Activated naive CD8-positive, alpha-beta T cell (primary cell): Measurements from ENCODE around the gene PAFAH1B2.
"Not testable (repeated sequence)": the region's sequence is repeated elsewhere in the genome, so short reads cannot be mapped to it uniquely, and the experiment has no call there.

Source experiments
- H3K27ac Mint-ChIP-seq: one replicate; pipeline ENCODE4 v1.8.0; 2021; ENCODE audit warnings: mixed read lengths
- H3K27me3 Mint-ChIP-seq: one replicate; pipeline ENCODE4 v1.8.0; 2021; ENCODE audit warnings: mixed read lengths
- H3K36me3 Mint-ChIP-seq: one replicate; pipeline ENCODE4 v1.8.0; 2021; ENCODE audit warnings: mixed read lengths
- H3K4me1 Mint-ChIP-seq: one replicate; pipeline ENCODE4 v1.8.0; 2021; ENCODE audit warnings: low read depth, mixed read lengths
- H3K4me3 Mint-ChIP-seq: one replicate; pipeline ENCODE4 v1.8.0; 2021; ENCODE audit warnings: mild to moderate bottlenecking, mixed read lengths
- H3K9me3 Mint-ChIP-seq: one replicate; pipeline ENCODE4 v1.8.0; 2021; ENCODE audit warnings: low read depth, mixed read lengths

The PAFAH1B2 gene

DNA sequence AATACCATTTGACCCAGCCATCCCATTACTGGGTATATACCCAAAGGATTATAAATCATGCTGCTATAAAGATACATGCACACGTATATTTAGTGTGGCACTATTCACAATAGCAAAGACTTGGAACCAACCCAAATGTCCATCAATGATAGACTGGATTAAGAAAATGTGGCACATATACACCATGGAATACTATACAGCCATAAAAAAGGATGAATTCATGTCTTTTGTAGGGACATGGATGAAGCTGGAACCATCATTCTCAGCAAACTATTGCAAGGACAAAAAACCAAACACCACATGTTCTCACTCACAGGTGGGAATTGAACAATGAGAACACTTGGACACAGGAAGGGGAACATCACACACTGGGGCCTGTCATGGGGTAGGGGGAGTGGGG is 31.1 kb upstream of the PAFAH1B2 start:
- H3K27ac Mint-ChIP-seq, H3K27me3 Mint-ChIP-seq, H3K4me1 Mint-ChIP-seq, H3K36me3 Mint-ChIP-seq, H3K9me3 Mint-ChIP-seq, H3K4me3 Mint-ChIP-seq: not testable (repeated sequence)

DNA sequence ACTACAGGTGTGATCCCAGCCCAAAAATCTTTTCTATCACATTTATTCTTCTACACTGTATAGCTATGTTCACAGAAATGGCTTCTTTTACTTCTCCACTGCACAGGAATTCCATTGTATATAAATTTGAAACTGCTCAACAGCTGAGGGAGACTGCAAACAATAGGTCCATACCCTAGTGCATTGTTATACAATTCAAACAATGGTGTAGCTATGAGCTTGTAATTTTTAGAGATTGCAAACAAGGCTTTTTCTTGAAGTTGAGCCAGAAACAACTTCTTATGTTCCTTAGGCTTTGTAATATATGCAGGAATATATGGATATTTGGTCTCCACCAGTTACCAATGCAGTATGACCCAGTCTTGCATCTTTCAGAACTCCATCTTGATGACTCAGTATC is 26.4 kb upstream of the PAFAH1B2 start:
- Mint-ChIP-seq H3K36me3 (no peaks in the 10 kb centered on the region), H3K4me1 (no peaks in the 10 kb centered on the region), H3K9me3 (no peaks in the 10 kb centered on the region), H3K4me3 (no peak overlapping the region), H3K27ac (no peak overlapping the region), H3K27me3 (peaks cover 2% of the 10 kb centered on the region)

DNA sequence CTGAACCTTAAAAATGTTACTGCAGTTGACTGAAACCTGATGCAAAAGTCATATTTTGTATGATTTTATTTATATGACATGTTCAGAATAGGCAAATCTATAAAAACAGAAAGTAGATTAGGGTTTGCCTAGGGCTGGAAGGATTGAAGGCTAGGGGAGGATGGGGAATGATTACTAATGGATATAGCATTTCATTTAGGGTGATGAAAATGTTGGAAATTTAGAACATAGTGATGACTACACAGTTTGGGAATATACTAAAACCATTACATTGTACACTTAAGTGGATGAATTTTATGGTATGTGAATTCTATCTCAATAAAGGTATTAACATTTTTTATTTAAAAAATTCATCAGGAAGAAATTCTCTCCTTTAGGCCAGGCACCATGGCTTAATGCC is 22.9 kb upstream of the PAFAH1B2 start:
- H3K9me3 Mint-ChIP-seq: no peaks in the 10 kb centered on the region

DNA sequence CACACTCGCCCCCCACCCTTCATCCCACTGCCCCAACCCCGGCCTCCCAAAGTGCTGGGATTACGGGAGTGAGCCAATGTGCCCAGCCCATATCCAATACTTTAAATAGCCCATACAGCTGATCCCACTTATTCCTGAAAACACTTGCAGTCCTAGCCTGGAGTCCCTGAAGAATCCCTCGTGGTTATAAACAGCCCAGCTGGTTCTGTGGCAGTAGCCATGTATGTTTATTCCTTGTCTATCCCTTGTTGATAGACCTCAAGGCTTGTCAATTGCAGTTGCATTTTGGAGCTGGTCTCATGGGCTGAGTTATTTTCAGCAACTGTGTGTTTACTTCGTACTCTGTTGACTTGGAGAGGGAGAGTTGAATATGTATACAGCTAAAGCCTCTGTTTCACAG is 21.5 kb upstream of the PAFAH1B2 start:
- no peaks in the 10 kb centered on the region for H3K4me1 Mint-ChIP-seq
- H3K9me3 Mint-ChIP-seq: no peaks in the 10 kb centered on the region
- peaks cover 3% of the 10 kb centered on the region for H3K27me3 Mint-ChIP-seq
- H3K36me3 Mint-ChIP-seq: no peaks in the 10 kb centered on the region
- no peak overlapping the region for H3K27ac Mint-ChIP-seq
- no peak overlapping the region for H3K4me3 Mint-ChIP-seq

More for the DNA sequence above, 22.9 kb upstream of the PAFAH1B2 start:
- no peaks in the 10 kb centered on the region for H3K4me1 Mint-ChIP-seq
- no peaks in the 10 kb centered on the region for H3K36me3 Mint-ChIP-seq
- no peak overlapping the region for H3K27ac Mint-ChIP-seq
- H3K27me3 Mint-ChIP-seq: peaks cover 2% of the 10 kb centered on the region
- no peak overlapping the region for H3K4me3 Mint-ChIP-seq

DNA sequence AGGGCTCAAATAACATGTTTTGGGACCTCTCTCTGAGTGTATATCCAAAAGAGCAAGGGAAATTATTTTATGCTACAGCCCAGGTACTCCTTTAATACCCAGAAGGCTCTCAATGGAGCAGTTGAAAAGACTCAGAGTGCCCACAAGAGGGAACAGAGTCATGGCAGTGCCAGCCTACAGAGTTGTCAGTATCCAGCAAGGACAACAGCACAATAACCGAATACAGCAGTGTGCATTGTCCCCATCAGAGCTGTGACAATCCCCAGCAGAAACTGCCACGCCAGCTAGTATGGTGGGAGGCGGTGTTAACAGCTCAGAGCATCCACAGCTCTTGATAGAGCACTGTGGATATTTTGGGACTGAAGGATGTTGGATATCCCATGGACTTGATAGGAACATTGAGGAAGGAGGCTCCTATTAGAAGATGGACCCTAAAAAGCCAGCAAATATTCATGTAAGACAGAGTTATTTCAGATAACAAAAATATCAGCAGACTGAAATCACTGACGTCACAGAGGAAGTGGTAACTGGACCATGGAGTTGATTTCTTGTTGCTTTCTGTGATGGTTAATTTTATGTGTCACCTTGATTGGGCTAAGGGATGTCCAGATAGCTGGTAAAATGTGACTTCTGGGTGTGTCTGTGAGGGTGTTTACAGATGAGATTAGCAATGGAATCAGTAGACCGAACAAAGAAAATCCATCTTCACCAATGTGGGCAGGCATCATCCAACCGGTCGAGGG is 17.7 kb upstream of the PAFAH1B2 start:
- H3K4me3 Mint-ChIP-seq: no peak overlapping the region
- peaks cover 3% of the 10 kb centered on the region for H3K27me3 Mint-ChIP-seq
- H3K36me3 Mint-ChIP-seq: no peaks in the 10 kb centered on the region
- no peak overlapping the region for H3K27ac Mint-ChIP-seq
- H3K4me1 Mint-ChIP-seq: no peaks in the 10 kb centered on the region
- no peaks in the 10 kb centered on the region for H3K9me3 Mint-ChIP-seq

DNA sequence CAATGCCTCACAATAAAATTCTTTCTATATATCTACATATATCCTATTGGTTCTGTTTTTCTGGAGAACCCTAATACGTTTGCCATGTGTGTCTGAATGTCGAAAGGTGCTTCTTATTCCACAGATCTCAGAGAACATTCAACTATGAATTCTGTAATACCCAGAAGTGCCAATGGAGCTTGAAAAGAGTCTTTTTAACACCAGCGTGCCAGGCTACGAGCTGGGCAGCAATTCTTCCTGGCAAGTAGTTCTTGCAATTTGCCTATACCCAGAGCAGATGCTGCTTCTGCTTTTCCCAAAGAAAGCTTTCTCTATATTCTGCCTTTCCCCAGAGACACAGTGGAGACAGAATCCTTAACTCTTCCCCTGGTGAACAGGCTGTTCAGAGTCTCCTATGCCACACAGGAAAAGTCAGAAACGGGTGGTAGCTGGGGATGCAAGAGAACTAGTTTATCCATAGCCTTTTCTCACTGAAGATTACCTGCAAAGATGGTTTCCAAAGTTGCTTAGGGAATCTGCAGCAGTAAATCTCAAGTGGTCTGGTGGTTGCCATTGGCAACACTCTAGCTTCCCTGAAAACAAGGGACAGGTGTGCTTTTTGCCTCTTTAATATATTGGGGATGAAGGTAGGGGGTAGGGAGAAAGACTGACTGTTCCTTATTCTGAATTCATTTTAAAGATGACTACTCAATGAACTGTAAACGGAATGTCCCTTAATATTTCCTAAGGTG is 16.8 kb upstream of the PAFAH1B2 start:
- no peaks in the 10 kb centered on the region for H3K9me3 Mint-ChIP-seq
- peaks cover 2% of the 10 kb centered on the region for H3K27me3 Mint-ChIP-seq
- no peak overlapping the region for H3K27ac Mint-ChIP-seq
- no peaks in the 10 kb centered on the region for H3K4me1 Mint-ChIP-seq
- H3K4me3 Mint-ChIP-seq: no peak overlapping the region
- H3K36me3 Mint-ChIP-seq: no peaks in the 10 kb centered on the region

DNA sequence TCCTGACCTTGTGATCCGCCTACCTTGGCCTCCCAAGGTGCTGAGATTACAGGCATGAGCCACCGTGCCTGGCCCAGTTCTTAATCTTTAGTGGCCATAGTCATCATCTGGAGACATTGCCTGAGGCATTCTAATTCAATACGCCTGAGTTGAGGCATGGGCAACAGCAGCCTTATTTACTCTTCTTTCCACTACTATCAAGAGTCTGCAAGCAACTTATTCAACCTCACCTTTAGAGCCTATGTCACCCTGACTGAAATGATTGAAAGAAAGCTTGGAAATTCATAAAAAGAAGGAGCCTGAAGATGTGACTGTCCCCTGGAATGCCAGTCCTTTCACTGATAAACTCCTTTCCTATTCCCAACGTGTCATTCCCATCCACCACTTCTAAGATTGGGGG is 15.8 kb upstream of the PAFAH1B2 start:
- no peak overlapping the region for H3K4me3 Mint-ChIP-seq
- H3K27me3 Mint-ChIP-seq: peaks cover 2% of the 10 kb centered on the region
- H3K9me3 Mint-ChIP-seq: no peaks in the 10 kb centered on the region
- no peak overlapping the region for H3K27ac Mint-ChIP-seq
- H3K36me3 Mint-ChIP-seq: no peaks in the 10 kb centered on the region
- H3K4me1 Mint-ChIP-seq: no peaks in the 10 kb centered on the region

DNA sequence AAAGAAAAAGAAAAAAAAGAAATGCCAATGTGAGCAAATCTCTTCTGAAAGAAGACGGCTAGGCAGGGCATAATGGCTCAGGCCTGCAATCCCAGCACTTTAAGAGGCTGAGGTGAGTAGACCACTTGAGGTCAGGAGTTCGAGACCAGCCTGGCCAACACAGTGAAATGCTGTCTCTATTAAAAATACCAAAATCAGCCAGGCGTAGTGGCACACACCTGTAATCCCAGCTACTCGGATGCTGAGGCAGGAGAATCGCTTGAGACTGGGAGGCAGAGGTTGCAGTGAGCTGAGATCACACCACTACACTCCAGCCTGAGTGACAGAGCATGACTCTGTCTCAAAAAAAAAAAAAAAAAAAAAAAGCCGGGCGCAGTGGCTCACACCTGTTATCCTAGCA is 13.7 kb upstream of the PAFAH1B2 start:
- H3K4me3 Mint-ChIP-seq, H3K9me3 Mint-ChIP-seq, H3K27me3 Mint-ChIP-seq, H3K36me3 Mint-ChIP-seq, H3K4me1 Mint-ChIP-seq, H3K27ac Mint-ChIP-seq: not testable (repeated sequence)

DNA sequence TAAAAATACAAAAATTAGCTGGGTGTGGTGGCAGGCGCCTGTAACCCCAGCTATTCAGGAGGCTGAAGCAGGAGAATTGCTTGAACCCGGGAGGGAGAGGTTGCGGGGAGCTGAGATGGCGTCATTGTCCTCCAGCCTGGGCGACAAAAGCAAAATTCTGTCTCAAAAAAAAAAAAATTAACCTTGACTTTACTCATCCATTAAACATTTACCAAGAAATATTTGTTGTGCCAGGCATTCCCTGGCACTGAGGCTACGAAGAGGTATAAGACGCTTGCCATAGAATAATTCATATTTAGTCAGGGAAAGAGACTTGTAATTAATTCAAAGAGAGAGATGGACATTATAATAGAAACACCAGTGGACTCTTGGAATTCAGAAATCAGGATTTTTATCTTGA is 13.2 kb upstream of the PAFAH1B2 start:
- no peaks in the 10 kb centered on the region for H3K4me1 Mint-ChIP-seq

DNA sequence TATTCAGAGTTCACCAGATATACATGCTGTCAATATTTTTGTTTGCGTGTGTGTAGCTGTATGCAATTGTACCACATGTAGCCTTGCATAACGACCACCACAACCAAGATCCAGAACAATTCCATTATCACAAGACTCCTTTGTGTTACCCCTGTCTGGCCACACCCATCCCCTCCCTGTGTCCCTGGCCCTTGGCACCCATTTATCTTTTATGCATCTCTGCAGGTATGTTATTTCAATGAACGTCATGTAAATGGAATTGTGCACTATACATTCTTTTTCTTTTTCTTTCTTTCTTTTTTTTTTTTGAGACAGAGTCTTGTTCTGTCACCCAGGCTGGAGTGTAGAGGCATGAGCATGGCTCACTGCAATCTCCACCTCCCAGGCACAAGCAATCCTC is 9.7 kb upstream of the PAFAH1B2 start:
- H3K27ac Mint-ChIP-seq: no peak overlapping the region
- H3K36me3 Mint-ChIP-seq: no peaks in the 10 kb centered on the region

More for the DNA sequence above, 13.2 kb upstream of the PAFAH1B2 start:
- no peak overlapping the region for H3K27ac Mint-ChIP-seq
- no peaks in the 10 kb centered on the region for H3K36me3 Mint-ChIP-seq
- H3K27me3 Mint-ChIP-seq: peaks cover 2% of the 10 kb centered on the region
- no peak overlapping the region for H3K4me3 Mint-ChIP-seq
- H3K9me3 Mint-ChIP-seq: no peaks in the 10 kb centered on the region

DNA sequence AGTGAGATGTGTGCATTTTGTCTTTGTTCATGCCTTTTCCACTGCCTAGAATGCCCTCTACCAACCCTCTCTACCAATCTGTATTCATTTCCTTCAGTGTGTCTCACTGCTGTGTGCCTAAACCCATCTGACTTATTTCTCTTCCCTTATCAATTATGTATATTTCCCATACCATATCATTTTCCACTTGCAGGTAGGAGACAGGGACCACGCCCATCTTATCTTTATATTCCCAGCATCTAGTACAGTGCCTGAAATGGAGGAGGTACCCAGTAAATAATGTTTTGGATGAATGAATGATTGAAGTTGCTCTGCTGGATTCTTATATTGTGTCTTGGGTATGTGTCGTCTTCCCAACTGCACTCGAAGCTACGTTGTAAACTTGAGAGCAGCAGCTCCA is 9.1 kb upstream of the PAFAH1B2 start:
- not testable (repeated sequence) for H3K27ac Mint-ChIP-seq, H3K9me3 Mint-ChIP-seq, H3K4me1 Mint-ChIP-seq, H3K4me3 Mint-ChIP-seq, H3K36me3 Mint-ChIP-seq, H3K27me3 Mint-ChIP-seq

More for the DNA sequence above, 9.7 kb upstream of the PAFAH1B2 start:
- no peaks in the 10 kb centered on the region for H3K4me1 Mint-ChIP-seq
- H3K9me3 Mint-ChIP-seq: no peaks in the 10 kb centered on the region
- no peak overlapping the region for H3K4me3 Mint-ChIP-seq
- no peaks in the 10 kb centered on the region for H3K27me3 Mint-ChIP-seq

DNA sequence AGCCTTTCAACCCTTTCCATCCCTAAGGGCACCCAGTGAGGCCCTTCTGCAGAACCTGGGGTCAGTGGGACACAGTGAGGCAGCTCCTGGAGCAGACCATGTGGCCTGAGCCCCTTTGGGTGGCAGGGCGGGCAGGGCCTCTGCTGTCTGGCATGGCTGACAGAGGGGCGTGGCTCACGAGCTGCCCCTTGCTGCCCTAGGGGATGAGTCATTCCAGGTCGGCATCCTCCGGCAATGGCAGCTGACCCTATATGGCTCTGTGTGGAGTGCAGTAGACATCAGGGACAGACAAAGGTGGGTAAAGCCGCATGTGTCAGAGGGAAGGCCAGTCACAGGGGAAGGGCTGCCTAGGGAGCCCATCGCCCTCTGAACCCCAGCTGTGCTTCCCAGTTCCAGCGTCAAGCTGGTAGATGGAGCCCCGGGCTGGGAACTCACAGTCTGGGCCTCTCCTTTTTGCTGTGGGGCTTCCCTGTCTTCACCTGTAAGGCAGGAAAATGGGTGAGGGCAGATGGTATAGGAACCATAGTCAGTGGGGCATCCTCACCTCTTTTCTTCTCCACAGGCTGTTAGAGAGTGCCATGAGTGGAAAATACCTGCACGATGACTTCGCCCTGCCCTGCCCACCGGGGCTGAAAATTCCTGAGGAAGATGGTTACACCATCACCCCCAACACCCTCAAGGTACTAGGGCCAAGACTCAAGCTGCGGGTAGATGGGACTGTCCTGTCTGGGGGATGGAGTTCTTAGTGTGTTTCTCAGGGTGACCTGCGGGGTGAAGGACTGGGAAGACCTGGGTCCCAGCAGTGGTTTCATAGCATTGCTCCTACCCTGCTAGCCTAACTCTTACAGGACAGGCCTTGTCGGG is 6.6 kb upstream of the PAFAH1B2 start:
- not testable (repeated sequence) for H3K27me3 Mint-ChIP-seq, H3K4me3 Mint-ChIP-seq, H3K4me1 Mint-ChIP-seq, H3K36me3 Mint-ChIP-seq, H3K27ac Mint-ChIP-seq, H3K9me3 Mint-ChIP-seq

DNA sequence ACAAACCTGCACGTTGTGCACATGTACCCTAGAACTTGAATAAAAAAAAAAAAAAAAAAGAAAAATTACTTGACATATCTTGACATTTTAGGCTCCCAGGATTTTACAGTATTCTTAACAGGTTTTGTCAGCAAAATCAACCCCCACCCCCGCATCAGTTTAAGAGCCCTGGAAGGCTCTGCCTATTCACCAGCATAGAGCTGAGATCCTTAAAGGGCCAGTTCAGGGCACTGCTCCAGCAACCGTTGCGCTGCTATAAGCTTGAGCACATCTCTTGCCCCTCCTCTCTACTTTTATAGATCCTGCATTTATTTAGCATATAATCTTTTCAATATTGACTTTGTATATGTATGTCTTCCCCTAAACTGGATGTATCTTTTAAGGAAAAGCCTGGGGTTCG is 697 bp upstream of the PAFAH1B2 start:
- Mint-ChIP-seq H3K9me3 (no peaks in the 10 kb centered on the region), H3K27me3 (peaks cover 6% of the 10 kb centered on the region), H3K4me1 (peaks cover 43% of the 10 kb centered on the region), H3K27ac (peak overlapping the region; percentile 97), H3K4me3 (peak overlapping the region; percentile 96), H3K36me3 (peaks cover 2% of the 10 kb centered on the region)

DNA sequence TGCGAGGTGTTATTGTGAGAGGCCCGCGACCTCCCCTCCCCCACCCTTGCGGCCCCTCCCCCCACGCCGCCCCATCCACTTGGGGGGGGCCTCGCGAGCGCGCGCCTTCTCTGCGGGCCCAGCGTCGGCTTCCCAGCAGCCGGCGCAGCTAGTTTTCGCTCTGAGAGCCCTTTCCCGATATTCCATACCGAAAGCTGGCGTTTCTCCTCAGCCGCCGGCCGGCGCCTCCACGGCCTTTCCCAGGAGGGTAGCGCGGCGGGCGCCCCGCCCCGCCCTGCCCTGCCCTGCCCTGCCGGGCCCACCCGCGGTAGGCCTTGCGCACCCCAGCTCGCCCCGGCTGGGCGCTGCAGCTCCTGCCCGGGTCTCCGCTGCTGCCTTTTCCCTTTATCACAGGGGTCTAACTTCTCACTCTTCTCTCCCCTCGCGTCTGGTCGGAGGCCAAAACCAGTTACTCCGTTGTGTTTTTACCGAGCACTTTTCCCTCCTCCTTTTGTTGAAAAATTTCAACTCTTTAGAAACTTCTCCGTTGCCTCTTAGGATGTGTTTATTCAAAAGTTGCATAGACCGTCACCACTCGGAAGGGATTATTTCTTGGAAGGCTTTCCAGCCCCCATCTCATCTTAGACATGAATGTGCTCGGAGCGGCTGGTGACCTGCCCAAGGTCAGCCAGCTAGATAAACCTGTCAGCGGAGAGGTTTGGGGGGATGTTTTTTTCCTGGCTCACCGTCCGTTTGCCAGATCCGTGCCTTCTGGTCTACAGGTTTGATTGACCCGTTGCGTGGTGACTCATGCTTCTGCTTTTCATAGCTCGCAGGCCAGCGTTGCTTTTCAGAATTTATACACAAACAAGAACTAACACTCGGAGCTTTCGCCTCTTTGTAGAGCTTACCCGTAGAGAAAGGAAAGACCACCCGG is 648 bp downstream of the PAFAH1B2 start:
- H3K27me3 Mint-ChIP-seq: peaks cover 4% of the 10 kb centered on the region
- H3K36me3 Mint-ChIP-seq: peaks cover 2% of the 10 kb centered on the region
- H3K4me1 Mint-ChIP-seq: peaks cover 49% of the 10 kb centered on the region
- H3K4me3 Mint-ChIP-seq: peak overlapping the region; percentile 100
- no peaks in the 10 kb centered on the region for H3K9me3 Mint-ChIP-seq
- peak overlapping the region; percentile 92 for H3K27ac Mint-ChIP-seq
